Measurements from ENCODE around the gene FANCE.
"Not testable (repeated sequence)": the region's sequence is repeated elsewhere in the genome, so short reads cannot be mapped to it uniquely, and the experiment has no call there.

The FANCE gene

GRCh38 chr6:35500782-35501181 is 48.6 kb downstream of the FANCE start:
- no peak for DNase-seq

- no peak for DNase-seq
Measured at GRCh38 chr6:35501784-35502183, 49.6 kb downstream of the FANCE start.

DNA sequence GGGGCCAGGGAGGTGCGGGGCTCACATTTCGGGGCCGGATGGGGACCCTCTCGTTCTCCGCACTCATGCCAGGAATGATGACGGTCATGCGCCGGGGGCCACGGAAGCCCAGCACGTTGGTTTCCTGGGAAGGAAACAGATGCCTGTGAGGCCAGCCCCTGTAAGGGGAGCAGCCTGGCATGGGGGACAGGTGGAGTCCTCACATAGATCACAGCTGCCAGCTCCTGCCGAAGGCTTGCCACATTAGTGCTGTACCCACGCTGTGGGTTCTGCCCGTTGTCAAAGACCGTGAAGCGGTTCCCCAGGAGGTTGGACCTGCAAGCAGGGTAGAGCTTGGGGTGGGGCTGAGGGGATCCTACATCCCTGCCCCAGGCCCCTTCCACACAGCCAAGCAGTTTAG is 51.4 kb downstream of the FANCE start:
- DNase-seq = no peak

GRCh38 chr6:35505999-35506412 is 53.9 kb downstream of the FANCE start:
- DNase-seq = no peak

DNA sequence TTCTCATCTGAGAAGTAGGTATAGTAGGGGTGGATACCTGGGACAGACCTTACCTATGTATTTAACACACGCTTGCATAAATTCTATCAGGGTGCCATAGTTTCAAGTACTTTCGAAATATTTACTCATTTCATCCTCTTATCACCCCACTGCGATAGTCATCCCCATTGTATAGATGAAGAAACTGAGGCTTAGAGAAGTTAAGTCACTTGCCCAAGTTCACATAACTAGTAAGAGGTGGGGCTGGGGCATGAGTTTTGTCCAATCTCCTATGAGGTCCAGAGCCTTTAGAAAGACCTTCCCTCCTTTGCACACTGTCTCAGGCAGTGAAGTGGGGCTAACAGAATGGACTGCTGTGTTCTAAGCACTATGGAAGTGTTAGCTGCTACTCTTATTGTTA is 54.4 kb downstream of the FANCE start:
- DNase-seq = no peak

DNA sequence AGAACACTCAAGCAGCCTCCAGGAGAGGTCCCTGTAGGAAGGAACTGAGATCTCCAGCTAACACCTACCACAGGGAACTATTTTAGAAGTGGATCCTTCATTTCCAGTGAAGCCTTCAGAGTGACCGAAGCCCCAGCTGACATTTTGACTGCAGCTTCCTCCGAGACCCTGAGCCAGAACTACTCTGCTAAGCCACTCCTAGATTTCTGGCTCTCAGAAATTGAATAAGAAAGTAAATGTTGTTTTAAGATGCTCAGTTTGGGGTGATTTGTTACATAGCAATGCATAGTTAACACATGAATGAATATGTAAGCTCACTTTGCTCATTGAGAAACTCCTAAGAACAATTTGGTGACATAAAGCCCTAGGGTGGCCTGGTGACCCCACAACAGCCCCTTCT is 55.1 kb downstream of the FANCE start:
- DNase-seq = no peak

- no peak for DNase-seq
Measured at GRCh38 chr6:35508027-35508426, 55.9 kb downstream of the FANCE start.

- no peak for DNase-seq
Measured at GRCh38 chr6:35508542-35508941, 56.4 kb downstream of the FANCE start.

DNA sequence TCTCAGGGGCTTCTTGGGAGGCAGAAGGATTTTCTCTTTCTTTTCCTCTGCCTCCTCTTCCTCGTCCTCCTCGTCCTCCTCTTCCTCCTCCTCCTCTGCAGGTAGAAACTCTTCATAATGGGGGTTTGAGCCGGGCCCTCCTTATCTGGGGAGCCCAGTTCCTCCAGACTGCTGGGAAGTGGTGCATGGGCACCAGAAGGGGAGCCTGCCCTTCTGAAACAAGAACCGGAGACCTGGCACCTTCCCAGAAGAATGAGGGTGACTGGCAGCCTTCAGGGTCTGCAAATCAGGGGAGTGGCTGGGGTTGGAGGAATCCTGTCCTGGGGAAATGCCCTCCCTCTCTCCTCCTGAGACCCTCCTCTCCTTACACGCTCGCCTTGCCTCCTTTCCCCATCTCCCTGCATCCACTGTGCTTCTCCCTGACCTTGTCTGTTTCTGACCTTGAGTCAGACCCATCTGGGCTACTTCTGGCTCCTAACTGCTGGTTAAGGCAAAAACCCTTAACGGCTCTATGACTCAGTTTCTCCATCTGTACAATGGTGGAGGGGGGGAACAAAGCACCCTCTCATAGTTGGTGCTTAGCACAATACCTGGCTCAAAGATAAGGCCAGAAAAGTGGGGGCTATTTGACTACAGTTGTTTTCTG is 58.9 kb downstream of the FANCE start:
- no peak for DNase-seq

DNA sequence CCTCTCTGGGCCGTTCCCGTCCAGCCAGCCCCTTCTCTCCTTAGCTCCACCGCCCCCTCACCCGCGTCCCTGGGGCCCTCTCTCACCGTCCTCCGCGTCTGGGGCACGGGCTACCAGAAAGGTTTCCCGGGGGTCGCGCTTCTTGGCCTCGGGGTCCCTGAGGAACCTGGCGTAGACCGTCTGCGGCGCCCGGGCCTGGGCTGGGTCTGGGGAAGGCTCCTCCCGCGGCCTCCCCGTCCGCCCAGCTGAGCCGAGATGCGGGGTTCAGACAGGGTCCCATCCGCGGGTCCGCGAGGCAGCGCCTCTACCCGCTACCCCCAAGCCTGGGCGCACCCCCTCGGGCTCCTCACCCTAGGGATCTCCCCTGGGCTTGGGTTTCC is 59.4 kb downstream of the FANCE start:
- no peak for DNase-seq

- no peak for DNase-seq
Measured at GRCh38 chr6:35512006-35512405, 59.9 kb downstream of the FANCE start.

DNA sequence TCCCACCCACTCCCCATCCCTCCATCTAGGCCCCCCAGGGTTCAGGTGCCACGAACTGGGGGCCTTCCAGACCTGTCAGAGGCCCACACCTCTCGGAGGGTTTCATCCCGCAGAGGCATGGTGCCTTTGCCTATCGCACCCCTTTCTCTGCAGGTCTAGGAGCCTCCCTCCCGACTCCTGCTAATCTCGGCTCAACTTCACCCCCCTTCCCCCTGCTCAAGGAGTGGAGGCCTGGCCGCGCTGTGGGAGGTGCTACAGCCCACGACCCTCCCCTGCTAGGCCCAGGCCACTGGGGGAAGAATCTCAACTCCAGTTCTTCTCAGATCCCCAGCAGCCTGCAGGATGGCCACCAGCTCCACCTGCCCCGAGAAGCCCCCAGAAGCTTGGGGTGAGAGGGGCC is 60.6 kb downstream of the FANCE start, which contains the start of gene TULP1:
Gene TULP1, minus strand, starts transcription at position 157 of the 400 bp plus-strand sequence. Its CDS starts 38 bp downstream, at position 119.
- no peak for DNase-seq

DNA sequence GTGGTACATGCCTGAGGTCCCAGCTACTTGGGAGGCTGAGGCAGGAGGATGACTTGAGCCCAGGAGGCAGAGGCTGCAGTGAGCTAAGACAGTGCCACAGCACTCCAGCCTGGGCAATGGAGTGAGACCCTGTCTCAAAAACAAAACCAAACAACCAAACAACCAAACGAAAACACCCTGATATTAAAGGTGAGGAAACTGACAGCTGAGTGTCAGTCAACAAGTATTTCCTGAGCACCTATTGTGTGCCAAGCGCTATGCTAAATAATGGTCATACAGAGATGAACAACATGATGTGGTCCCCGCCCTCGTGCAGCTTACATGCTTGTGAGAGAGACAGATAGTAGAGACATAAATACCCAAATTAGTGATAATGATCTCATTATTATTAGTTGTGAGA is 62.4 kb downstream of the FANCE start:
- DNase-seq = no peak

DNA sequence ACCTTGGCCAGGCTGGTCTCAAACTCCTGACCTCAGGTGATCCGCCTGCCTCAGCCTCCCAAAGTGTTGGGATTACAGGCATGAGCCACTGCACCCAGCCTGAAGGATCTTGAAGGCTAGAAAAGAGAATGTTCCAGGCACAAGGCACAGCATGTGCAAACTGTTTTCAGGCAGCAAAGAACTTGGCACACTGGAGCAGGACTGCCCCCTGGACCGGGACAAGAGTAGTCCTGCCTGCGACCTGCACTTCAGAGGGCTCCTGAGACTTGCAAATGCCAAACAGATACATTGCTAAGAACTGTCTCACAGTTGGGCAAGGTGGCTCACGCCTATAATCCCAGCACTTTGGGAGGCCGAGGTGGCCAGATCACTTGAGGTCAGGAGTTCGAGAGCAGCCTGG is 63.8 kb downstream of the FANCE start:
- not testable (repeated sequence) for DNase-seq
